Measurements from ENCODE around the gene CA9.
A peak's percentile ranks its signal among the peaks of the same experiment; 100 is the strongest.

Gene CA9

DNA sequence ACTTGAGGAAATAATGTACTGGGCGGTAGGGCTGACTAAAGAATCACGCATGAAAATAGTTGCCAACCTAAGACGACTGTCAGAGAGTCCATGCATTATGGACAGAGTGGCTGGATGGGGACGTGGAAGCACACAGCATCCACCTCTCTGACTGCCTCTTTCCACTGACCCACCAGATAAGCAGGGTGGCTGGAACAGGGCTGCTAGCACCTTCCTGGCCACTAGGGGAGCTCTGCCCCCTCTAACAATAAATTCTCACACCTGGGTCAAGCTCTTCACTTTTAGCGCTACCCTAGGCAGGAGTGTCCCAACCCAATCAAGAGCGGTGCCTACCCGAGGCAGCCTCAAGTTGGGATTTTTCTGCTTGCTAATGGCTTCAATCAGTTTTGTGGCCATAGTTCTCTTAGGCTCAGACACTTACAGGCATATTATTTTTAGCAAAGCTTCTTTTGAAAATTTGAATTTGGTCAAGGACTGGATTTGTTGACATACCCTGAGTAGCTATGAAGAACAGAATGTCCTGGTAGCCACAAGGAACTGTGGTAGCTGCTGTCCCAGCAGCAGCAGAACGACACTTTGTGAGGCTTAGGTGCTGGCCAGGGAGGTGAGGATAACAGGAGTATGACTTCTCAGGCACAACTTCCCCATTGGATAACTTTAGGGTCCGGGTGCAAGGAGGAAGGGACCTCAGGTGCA lies 22.9 kb downstream of the CA9 start:
- no peak for DNase-seq (ENCODE audit: low read depth)
- no peak overlapping the region for H3K4me3 ChIP-seq (ENCODE audit: control insufficient read depth, low read depth, low read length)
- peak; percentile 89 for TF ChIP-seq CTCF (IDR thresholded peaks at IDR 0.05; ENCODE audit: control insufficient read depth, insufficient read depth, low read depth, low read length, missing control alignments)

GRCh38 chr9:35697486-35697885 lies 23.8 kb downstream of the CA9 start:
- DNase-seq (ENCODE audit: low read depth) = no peak

GRCh38 chr9:35698231-35698630 lies 24.5 kb downstream of the CA9 start:
- DNase-seq (ENCODE audit: low read depth) = no peak
- TF ChIP-seq CTCF (IDR thresholded peaks at IDR 0.05; ENCODE audit: control insufficient read depth, insufficient read depth, low read depth, low read length, missing control alignments) = no peak

More at GRCh38 chr9:35697486-35697885, 23.8 kb downstream of the CA9 start:
- no peak for TF ChIP-seq CTCF (IDR thresholded peaks at IDR 0.05; ENCODE audit: control insufficient read depth, insufficient read depth, low read depth, low read length, missing control alignments)
- H3K4me3 ChIP-seq (ENCODE audit: control insufficient read depth, low read depth, low read length) = no peak overlapping the region

GRCh38 chr9:35700031-35700430 lies 26.3 kb downstream of the CA9 start:
- DNase-seq (ENCODE audit: low read depth) = no peak
- no peak for TF ChIP-seq CTCF (IDR thresholded peaks at IDR 0.05; ENCODE audit: control insufficient read depth, insufficient read depth, low read depth, low read length, missing control alignments)
- H3K4me3 ChIP-seq (ENCODE audit: control insufficient read depth, low read depth, low read length) = no peak overlapping the region

More at GRCh38 chr9:35698231-35698630, 24.5 kb downstream of the CA9 start:
- no peak overlapping the region for H3K4me3 ChIP-seq (ENCODE audit: control insufficient read depth, low read depth, low read length)

GRCh38 chr9:35700942-35701341 lies 27.2 kb downstream of the CA9 start:
- DNase-seq (ENCODE audit: low read depth) = no peak
- no peak for TF ChIP-seq CTCF (IDR thresholded peaks at IDR 0.05; ENCODE audit: control insufficient read depth, insufficient read depth, low read depth, low read length, missing control alignments)

DNA sequence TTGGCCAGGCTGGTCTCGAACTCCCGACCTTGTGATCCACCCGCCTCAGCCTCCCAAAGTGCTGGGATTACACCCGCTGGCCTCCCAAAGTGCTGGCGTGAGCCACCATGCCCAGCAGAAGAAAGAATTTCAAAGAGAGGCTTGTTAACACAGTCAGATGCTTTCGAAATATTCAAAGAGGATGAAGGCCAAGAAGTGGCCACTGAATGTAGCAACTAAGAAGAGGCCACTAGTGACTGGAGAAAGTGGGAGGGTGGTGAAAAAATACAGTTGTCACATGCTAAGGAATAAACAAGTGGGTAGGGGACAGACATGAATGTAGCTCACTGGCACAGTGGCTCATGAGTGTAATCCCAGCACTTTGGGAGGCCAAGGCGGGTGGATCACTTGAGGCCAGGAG lies 29.0 kb downstream of the CA9 start:
- TF ChIP-seq CTCF (IDR thresholded peaks at IDR 0.05; ENCODE audit: control insufficient read depth, insufficient read depth, low read depth, low read length, missing control alignments) = no peak
- H3K4me3 ChIP-seq (ENCODE audit: control insufficient read depth, low read depth, low read length) = no peak overlapping the region
- no peak for DNase-seq (ENCODE audit: low read depth)

More at GRCh38 chr9:35700942-35701341, 27.2 kb downstream of the CA9 start:
- H3K4me3 ChIP-seq (ENCODE audit: control insufficient read depth, low read depth, low read length) = no peak overlapping the region
